ENCODE data around the gene C19orf25. TPM values are rescaled to one million over a fixed set of nuclear protein-coding genes. Genes with fewer than 3 reads are reported as not detected.

The C19orf25 gene
- total and polyA plus RNA-seq, 9 of the 15 experiments (the other 6 are each of a cell fraction or from before 2014, with no cell fraction given), result 0.79 to 96.0 (median 36.1) TPM

DNA sequence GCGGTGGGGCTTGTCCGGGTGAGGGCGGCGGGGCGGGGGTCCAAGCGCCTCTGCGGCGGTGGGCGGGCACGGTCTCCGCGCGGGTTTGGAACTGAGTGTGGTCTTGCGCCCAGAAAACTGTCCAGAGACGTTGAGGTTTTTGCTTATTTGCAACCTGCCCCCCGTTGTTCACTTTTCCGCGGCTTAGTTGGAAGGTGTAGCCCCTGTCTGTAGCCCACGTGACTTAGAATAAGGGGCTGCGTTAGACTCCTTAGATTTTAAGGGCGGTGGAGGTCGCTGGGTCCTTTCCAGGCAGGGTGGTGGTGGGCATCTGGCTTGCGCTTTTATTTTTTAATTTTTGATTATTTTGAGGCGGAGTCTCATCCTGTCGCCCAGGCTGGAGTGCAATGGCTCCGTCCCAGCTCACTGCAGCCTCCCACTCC, 40.1 kb downstream of the C19orf25 start (continued):
- TF ChIP-seq, protein P1, sequence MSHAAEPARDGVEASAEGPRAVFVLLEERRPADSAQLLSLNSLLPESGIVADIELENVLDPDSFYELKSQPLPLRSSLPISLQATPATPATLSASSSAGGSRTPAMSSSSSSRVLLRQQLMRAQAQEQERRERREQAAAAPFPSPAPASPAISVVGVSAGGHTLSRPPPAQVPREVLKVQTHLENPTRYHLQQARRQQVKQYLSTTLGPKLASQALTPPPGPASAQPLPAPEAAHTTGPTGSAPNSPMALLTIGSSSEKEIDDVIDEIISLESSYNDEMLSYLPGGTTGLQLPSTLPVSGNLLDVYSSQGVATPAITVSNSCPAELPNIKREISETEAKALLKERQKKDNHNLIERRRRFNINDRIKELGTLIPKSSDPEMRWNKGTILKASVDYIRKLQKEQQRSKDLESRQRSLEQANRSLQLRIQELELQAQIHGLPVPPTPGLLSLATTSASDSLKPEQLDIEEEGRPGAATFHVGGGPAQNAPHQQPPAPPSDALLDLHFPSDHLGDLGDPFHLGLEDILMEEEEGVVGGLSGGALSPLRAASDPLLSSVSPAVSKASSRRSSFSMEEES (CRISPR knock-in tag; IDR thresholded peaks at IDR 0.05), result peak; percentile 67
- TF ChIP-seq ELF4 (CRISPR knock-in tag; IDR thresholded peaks at IDR 0.05) (no peak), CEBPB (tag; IDR thresholded peaks at IDR 0.05) (no peak), NFIC (IDR thresholded peaks at IDR 0.05) (no peak), TAF1 (IDR thresholded peaks at IDR 0.05; ENCODE audit: control insufficient read depth, extremely low read depth, insufficient read depth, low read length, severe bottlenecking) (peak; percentile 8), ZNF41 (CRISPR knock-in tag; conservative IDR thresholded peaks at IDR 0.05) (no peak), TEAD4 (IDR thresholded peaks at IDR 0.05; ENCODE audit: low read length) (no peak), TEAD4 (CRISPR knock-in tag; IDR thresholded peaks at IDR 0.05; ENCODE audit: borderline replicate concordance) (no peak), FOSL1 (tag; conservative IDR thresholded peaks at IDR 0.05) (no peak), ZNF324 (CRISPR knock-in tag; IDR thresholded peaks at IDR 0.05) (no peak)
- TF ChIP-seq, protein P2, sequence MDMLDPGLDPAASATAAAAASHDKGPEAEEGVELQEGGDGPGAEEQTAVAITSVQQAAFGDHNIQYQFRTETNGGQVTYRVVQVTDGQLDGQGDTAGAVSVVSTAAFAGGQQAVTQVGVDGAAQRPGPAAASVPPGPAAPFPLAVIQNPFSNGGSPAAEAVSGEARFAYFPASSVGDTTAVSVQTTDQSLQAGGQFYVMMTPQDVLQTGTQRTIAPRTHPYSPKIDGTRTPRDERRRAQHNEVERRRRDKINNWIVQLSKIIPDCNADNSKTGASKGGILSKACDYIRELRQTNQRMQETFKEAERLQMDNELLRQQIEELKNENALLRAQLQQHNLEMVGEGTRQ (CRISPR knock-in tag; IDR thresholded peaks at IDR 0.05), result peak; percentile 68
- TF ChIP-seq, protein P3, sequence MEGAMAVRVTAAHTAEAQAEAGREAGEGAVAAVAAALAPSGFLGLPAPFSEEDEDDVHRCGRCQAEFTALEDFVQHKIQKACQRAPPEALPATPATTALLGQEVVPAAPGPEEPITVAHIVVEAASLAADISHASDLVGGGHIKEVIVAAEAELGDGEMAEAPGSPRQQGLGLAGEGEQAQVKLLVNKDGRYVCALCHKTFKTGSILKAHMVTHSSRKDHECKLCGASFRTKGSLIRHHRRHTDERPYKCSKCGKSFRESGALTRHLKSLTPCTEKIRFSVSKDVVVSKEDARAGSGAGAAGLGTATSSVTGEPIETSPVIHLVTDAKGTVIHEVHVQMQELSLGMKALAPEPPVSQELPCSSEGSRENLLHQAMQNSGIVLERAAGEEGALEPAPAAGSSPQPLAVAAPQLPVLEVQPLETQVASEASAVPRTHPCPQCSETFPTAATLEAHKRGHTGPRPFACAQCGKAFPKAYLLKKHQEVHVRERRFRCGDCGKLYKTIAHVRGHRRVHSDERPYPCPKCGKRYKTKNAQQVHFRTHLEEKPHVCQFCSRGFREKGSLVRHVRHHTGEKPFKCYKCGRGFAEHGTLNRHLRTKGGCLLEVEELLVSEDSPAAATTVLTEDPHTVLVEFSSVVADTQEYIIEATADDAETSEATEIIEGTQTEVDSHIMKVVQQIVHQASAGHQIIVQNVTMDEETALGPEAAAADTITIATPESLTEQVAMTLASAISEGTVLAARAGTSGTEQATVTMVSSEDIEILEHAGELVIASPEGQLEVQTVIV (CRISPR knock-in tag; IDR thresholded peaks at IDR 0.05; ENCODE audit: borderline replicate concordance), result no peak
- TF ChIP-seq, protein P4, sequence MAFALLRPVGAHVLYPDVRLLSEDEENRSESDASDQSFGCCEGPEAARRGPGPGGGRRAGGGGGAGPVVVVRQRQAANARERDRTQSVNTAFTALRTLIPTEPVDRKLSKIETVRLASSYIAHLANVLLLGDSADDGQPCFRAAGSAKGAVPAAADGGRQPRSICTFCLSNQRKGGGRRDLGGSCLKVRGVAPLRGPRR (CRISPR knock-in tag; IDR thresholded peaks at IDR 0.05), result no peak

All from K562 (cell line).